NCI-H510A (cell line): ENCODE results near the gene KRTAP11-1.

ENCODE experiments used
- DNase-seq: peaks from one replicate; lab custom pipeline; 2025; lab: John Stamatoyannopoulos, UW

Gene KRTAP11-1, protein sequence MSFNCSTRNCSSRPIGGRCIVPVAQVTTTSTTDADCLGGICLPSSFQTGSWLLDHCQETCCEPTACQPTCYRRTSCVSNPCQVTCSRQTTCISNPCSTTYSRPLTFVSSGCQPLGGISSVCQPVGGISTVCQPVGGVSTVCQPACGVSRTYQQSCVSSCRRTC

DNA sequence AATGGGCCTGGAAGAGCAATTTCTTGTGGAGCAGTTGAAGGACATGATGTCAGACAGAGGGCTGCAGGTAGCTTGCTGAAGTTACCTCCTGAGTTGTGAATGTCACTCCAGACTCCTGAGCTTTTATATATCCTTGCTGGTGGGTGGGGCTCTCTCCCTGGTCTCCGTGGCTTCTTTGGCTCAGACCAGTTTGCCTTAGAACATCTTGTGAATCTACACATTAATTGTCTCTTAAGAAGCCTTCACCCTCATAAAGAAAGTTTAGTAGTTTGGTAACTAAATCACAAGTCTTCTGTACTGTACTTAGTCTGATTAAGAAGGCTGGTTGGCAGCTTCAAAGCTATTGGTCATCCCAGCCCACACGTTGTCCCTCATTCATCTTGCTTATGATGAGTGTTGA lies at the start of gene KRTAP11-1:
TSS of gene KRTAP11-1 (minus strand) at position 101 of the 400 bp plus-strand sequence. CDS start at position 45, 56 bp downstream.
- DNase-seq: no peak

DNA sequence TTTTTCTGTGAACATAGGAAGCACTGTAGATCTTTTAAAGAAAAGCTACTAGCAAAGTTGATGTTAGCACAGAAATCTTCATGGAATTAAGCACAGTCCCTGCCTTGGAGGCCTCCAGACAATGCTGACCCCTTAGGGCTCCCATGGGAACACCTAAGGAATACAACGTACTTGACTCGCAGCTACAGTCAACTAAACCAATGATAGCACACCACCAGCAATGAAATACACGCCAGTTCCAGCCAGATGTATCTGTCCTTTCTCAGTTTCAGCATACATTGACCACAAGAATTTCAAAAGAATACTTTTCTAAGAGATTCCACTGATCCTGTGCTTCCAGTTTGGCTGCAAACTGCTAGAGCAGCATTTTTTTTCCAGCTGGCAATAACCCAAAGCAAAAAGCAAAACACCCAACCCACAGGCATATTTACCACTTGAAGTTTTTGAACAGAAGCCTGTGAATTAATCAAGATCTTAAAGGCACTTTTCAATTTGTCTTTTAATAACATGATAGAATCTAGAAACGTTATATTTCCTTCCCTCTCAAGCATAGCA lies 42.8 kb upstream of the KRTAP11-1 start:
- no peak for DNase-seq

DNA sequence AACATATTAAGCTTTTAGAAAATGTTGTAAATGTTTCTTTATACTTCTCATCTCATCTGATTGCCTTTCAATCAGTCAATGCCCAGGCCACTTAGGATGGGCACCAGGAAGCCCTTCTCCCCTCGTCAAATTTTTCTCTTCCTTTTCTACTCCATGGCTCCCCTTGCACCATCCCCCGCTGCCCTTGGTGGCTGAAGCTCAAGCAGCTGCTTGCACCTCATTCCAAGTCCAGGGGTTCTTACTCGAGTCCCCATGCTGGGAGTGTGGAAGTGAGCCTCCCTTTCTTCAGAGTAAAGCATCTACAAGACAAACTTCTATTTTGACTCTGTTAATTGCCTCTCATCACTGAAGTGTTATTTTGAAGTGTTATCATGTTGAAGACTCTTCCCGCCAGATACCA lies 39.7 kb upstream of the KRTAP11-1 start:
- no peak for DNase-seq

DNA sequence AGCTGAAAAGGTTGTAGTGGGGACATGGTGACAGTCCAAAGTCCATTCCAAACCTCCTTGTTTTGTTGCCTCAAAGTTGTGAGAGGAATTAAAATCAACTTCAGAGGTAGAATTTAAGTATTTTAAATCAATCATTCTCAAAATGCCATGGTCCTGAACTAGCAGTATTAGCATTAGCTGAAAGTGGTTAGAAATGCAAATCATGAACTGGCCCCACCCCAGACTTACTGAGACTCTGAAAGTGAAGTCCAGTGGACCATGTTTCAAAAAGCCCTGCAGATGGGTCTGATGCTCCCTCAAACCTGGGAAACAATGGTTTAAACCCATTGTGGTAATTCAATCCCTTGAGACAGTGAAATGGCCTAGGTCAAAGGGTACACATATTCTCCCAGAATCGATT lies 36.2 kb upstream of the KRTAP11-1 start:
- DNase-seq: no peak

DNA sequence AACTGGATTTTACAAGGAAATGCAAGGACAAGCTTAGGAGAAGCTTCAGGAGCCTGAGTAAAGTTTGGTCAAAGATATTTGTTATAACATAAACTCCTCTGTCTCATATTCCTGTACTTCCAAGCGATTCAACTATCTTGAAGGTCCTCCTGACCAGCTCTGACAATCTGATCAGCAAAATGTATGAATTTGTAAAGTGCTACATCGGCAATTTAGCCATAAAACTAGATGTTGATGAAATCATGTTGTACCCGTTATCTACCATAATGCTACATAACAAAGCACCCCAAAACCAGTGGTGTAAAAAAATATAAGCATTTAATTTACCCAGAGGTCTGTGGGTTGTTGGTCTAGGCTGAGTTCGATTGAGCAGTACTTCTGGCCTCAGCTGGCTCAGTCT lies 19.5 kb upstream of the KRTAP11-1 start:
- DNase-seq: no peak

DNA sequence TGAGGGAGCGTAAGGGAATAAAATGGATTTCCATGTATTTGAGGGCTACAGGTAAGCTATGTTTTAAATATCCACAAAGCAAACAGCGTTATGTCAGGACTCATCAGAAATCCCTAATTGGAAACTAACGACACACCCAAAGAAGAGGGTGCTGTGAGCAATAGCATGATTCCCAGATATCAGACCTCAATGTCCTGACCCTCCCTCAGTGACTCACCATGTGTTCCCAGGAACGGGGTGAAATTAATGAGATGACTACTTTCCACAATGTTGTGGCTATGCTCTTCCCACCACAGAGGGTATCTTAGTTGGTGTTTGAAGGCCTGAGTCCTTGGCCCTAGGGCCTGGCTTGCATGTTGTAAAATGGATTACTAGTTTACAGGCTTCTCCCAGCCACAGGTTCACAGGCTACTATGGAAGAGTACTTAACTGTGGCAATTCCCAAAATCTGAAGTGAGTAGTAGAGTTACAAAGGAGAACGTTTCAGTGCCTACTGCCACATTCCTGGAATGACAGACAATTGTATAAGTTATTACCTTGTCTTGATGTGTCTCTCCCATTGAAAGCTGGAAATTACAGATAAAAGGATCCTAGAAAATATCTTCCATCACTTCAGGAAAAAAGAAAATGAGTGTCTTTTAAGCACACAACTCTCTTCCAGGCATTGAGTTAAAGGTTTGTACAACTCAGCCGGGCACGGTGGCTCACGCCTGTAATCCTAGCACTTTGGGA lies 1.7 kb upstream of the KRTAP11-1 start:
- DNase-seq: no peak

DNA sequence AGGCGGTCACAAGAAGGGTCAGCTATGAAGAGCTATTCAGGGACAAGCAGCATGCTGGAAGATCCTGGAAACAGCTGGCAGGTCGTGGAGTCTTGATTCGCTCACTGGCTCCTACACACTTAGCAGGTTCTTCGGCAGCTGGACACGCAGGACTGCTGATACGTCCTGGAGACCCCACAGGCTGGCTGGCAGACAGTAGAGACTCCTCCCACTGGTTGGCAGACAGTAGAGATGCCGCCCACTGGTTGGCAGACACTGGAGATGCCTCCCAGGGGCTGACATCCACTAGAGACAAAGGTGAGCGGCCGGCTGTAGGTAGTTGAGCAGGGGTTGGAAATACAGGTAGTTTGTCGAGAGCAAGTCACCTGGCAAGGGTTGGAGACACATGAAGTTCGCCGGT lies 466 bp downstream of the KRTAP11-1 start:
- DNase-seq: no peak

DNA sequence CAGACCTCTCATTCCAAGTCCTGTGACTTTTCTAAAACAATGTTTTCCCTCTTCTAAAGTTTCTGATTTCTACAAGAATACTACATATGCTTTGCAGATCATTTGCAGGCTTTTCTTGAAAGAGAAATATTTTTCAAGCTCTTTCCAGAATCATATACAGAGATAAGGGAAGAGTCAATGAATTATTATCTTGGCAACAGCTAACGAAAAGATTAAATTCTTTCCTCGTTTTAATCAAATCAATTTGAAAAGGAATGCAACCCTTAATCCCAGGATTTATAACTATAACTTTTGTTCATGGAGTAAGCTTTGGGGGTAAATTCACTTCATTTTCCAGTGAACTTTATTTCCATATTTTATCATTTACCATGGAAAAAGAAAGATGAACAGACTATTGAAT lies 6.9 kb downstream of the KRTAP11-1 start:
- DNase-seq: no peak

DNA sequence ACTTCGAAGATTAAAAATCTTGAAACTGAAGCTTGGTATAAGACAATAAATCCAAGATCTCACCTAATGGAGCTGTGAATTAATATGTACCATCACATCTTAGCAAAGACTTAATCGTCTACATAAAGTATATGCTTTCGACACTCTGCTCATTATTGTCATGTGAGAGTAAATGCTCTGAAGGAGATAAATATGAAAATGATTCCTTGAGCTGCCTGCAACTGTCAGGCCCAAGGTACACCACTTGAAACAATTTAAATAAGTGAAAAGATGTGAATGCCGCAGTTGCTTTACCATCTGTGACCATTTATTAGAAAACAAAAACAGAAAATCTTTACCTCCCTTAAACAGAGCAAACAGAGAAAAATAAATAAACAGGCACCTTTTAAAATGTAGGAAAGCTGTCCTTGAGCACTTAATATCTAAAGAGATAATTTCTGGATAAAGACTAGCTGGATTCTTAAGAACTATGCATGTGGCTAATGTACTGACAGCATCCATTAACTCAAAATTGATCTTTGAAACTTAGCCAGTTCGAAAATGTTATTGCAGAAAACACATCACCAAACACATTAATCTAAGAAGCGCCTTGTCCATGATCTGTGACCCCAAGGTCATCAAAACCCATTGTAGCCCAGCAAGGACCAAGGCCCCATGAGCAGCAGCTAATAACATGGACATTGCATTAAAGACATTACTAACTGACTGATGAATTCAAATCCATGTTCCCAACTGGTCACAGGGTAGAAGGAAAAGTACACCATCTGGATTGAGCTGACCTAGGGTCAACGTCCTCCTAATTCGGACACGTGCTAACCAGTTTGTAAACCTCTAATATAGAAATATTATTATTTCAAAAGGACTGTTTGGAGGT lies 33.5 kb downstream of the KRTAP11-1 start:
- no peak for DNase-seq

DNA sequence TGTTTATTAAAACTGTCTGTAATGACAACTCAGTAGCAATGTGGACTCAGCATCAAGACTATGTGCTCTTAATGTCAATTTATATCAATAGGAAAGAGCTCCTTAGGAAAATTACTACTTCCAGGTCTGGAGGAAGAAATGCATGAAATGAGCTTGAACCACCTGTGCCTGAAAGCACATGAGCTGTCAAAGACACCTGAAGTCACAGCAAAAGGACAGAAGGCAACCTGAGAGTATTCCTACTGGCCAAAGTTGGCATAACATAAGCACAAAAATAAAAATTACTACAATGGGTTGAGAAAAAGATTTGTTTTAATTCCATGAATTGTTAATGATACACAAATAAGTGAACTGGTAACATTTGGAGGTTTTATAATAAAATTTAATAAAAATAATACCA lies 38.4 kb downstream of the KRTAP11-1 start:
- no peak for DNase-seq

DNA sequence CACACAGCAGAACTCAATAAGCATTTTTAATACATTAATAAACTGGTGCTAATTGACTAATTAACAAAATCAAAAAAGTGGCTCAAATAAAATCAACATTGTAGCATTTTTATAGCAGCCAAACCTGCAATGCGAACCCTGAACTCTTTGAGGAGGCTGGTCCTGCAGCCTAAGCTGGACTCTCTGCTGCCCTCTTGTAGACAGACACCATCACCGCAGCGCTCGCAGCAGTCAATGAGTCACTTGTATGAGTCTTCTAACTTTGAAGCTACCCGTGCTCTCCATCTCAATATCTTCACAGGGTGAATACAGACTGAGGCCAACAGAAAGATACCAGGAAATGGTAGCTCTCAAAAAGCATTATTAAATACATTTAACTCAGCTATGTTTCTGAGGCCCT lies 42.1 kb downstream of the KRTAP11-1 start:
- no peak for DNase-seq

DNA sequence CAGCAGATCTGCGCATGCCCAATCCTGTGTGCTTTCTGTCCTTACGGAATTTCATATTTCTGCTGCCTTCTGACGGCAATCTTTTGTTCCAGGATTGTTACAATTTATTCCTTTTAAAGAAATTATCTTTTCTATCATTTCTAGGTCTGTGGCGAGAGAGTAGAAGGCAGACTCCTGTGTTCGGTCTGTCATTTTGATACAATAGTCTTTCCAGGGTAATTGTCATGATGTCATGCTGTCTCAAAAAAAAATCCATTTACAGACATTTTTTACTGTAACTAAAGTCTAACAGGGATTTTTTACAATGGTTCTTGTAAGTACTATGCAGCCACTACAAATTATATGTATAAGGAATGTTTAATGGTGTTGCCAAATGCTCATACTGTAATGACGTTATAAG lies 42.8 kb downstream of the KRTAP11-1 start:
- DNase-seq: no peak

DNA sequence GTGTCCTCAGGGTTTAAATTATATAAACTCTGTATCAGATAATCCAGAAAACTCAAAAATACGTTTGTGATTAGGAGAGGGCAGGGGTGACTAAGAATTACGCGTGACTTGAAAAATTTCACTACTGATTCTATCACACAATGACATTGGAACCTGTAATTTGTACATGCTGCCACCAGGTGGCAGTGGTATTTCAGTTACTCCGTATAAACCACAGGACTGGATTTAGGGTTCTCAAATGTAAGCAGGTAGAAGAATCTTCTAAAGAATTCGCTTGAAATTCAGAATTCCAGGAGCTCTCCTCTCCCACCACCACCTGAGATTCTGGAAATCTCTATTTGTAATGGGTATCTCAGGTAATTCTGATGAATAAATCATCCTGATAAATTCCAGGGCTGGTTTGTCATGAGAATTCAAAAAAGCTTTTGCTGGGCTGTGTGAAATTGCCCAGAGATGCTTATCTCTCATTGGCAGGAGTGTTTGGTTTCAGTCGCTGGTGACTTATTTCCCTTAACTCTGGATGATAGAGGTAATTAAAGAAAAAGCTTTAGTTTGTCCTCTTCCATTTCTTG lies 50.1 kb downstream of the KRTAP11-1 start:
- DNase-seq: no peak
